ENCODE data around the gene JMJD8. TPM values are rescaled to one million over a fixed set of nuclear protein-coding genes. Genes with fewer than 3 reads are reported as not detected.

Gene JMJD8
- total and polyA plus RNA-seq, 9 of the 15 experiments (the other 6 are each of a cell fraction or from before 2014, with no cell fraction given) = 1.2 to 50.6 (median 29.3) TPM

DNA sequence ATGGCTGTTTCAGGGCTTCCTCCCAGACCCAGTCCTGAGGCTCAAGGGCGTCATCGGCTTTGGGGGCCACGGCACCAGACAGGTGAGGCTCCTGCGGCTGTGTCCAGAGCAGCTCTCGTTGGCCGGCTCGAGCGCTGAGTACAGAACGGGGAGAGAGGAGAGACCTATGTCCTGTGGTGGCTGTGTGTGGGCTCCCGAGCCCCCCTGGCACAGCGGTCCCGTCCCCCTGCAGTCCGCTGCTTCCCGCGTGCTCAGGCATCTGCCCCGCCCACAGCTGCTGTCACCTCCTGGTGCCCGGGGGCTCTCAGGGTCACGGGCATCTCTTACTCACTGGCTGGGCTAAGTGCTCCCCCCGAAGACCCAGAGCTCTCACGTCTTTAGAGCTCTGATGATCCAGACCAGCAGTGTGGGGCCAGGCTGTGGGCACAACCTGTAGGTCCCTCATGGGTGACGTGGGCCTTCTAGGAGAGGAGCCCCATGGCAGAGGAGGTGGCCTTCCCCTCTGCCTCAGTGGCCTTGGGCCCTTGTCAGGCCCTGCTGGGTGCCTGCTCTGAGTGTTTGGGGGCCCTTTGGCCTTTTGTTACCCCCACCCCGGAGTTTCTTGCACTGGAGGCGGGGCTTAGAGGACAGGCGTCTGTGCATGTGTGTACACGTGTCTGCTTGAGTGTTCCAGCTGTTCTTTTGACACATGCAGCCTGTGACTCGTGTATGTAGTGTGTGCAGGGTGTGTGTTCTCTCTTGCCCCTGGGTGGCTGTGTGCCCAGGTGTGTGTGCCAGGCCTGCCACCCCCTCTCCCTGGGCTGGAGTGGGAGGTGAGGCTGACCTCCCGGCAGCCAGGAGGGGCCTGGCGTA, 31.5 kb downstream of the JMJD8 start (continued):
- TF ChIP-seq ZNF592 (IDR thresholded peaks at IDR 0.05) (no peak), ZNF655 (CRISPR knock-in tag; IDR thresholded peaks at IDR 0.05) (no peak), SRSF3 (IDR thresholded peaks at IDR 0.05; ENCODE audit: insufficient read depth, low read length) (no peak)

Data from K562 (cell line).